Loucy (cell line): ENCODE results near the gene TEAD4.

Source experiments
- H2AFZ ChIP-seq: fragments of 200-600 bp; sonication (generic); 2 replicates; pipeline ENCODE4 v1.6.0; 2016; ENCODE audit warnings: antibody characterized with exemption, mild to moderate bottlenecking, low read length, moderate library complexity
- H3F3A ChIP-seq: fragments of 200-600 bp; 2 replicates; pipeline ENCODE4 v1.6.0; 2016; ENCODE audit warnings: antibody characterized with exemption, low read depth, mild to moderate bottlenecking
- H3K27me3 ChIP-seq: fragments of 200-600 bp; sonication (generic); 2 replicates; pipeline ENCODE4 v1.6.1; 2014; ENCODE audit warnings: low read length, mild to moderate bottlenecking; ENCODE audit not compliant: insufficient read depth, poor library complexity, severe bottlenecking
- H3K36me3 ChIP-seq: fragments of 200-600 bp; sonication (generic); 2 replicates; pipeline ENCODE4 v1.6.1; 2016; ENCODE audit warnings: low read length; ENCODE audit not compliant: insufficient read depth
- H3K4me1 ChIP-seq: fragments of 200-600 bp; sonication (generic); 2 replicates; pipeline ENCODE4 v1.5.1; 2014; ENCODE audit warnings: low read length, mild to moderate bottlenecking; ENCODE audit not compliant: insufficient read depth, poor library complexity, severe bottlenecking
- H3K4me2 ChIP-seq: fragments of 200-600 bp; sonication (generic); 2 replicates; pipeline ENCODE4 v1.6.0; 2014; ENCODE audit warnings: antibody characterized with exemption, low read length, low read depth, mild to moderate bottlenecking; ENCODE audit not compliant: poor library complexity, severe bottlenecking
- H3K4me3 ChIP-seq: fragments of 200-600 bp; sonication (generic); 2 replicates; pipeline ENCODE4 v1.5.1; 2014; ENCODE audit warnings: low read length, mild to moderate bottlenecking, mixed read lengths; ENCODE audit not compliant: poor library complexity, severe bottlenecking
- H3K79me2 ChIP-seq: fragments of 200-600 bp; sonication (generic); 2 replicates; pipeline ENCODE4 v1.6.1; 2014; ENCODE audit warnings: low read length; ENCODE audit not compliant: insufficient read depth
- H3K9ac ChIP-seq: fragments of 200-600 bp; sonication (generic); 2 replicates; pipeline ENCODE4 v1.6.0; 2014; ENCODE audit warnings: mild to moderate bottlenecking, low read depth, low read length, moderate library complexity; ENCODE audit not compliant: poor library complexity, severe bottlenecking
- H3K9me2 ChIP-seq: fragments of 200-600 bp; sonication (generic); replicated peaks from 2 replicates; pipeline ENCODE4 v1.6.1; 2016; ENCODE audit warnings: low read depth, low read length, mixed read lengths
- H3K9me3 ChIP-seq: fragments of 200-600 bp; sonication (generic); 2 replicates; pipeline ENCODE4 v1.6.1; 2014; ENCODE audit warnings: mild to moderate bottlenecking, antibody characterized with exemption, low read length, low read depth; ENCODE audit not compliant: insufficient read depth
- H4K20me1 ChIP-seq: fragments of 200-600 bp; sonication (generic); 2 replicates; pipeline ENCODE4 v1.6.0; 2014; ENCODE audit warnings: antibody characterized with exemption, low read length, mild to moderate bottlenecking; ENCODE audit not compliant: insufficient read depth, poor library complexity, severe bottlenecking
- EZH2phosphoT487 ChIP-seq: fragments of 200-600 bp; IDR thresholded peaks from 2 replicates; pipeline ENCODE4 v1.6.1; 2018; ENCODE audit warnings: antibody characterized with exemption, mild to moderate bottlenecking, moderate library complexity, borderline replicate concordance
- TF ChIP-seq, protein P1 (sequence below): fragments of 200-600 bp; sonication (generic); conservative IDR thresholded peaks from 2 replicates; pipeline ENCODE4 v1.5.1; 2014; ENCODE audit warnings: mild to moderate bottlenecking, antibody characterized with exemption, low read length

The TEAD4 gene

GRCh38 chr12:3009780-3010179 lies 50.6 kb downstream of the TEAD4 start:
- Histone ChIP-seq H3K9ac (no peak overlapping the region), H4K20me1 (no peaks in the 10 kb centered on the region), H3K9me2 (no peaks in the 10 kb centered on the region), H3K27me3 (no peaks in the 10 kb centered on the region), H3K36me3 (no peaks in the 10 kb centered on the region), H3K4me3 (no peak overlapping the region), H3K4me1 (no peaks in the 10 kb centered on the region), H3K4me2 (no peak overlapping the region), H2AFZ (no peak overlapping the region), H3K9me3 (no peaks in the 10 kb centered on the region), H3K79me2 (no peaks in the 10 kb centered on the region), H3F3A (no peaks in the 10 kb centered on the region)
- no peak for TF ChIP-seq EZH2phosphoT487
- TF ChIP-seq, protein P1, sequence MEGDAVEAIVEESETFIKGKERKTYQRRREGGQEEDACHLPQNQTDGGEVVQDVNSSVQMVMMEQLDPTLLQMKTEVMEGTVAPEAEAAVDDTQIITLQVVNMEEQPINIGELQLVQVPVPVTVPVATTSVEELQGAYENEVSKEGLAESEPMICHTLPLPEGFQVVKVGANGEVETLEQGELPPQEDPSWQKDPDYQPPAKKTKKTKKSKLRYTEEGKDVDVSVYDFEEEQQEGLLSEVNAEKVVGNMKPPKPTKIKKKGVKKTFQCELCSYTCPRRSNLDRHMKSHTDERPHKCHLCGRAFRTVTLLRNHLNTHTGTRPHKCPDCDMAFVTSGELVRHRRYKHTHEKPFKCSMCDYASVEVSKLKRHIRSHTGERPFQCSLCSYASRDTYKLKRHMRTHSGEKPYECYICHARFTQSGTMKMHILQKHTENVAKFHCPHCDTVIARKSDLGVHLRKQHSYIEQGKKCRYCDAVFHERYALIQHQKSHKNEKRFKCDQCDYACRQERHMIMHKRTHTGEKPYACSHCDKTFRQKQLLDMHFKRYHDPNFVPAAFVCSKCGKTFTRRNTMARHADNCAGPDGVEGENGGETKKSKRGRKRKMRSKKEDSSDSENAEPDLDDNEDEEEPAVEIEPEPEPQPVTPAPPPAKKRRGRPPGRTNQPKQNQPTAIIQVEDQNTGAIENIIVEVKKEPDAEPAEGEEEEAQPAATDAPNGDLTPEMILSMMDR: no peak

GRCh38 chr12:3010214-3010930 lies 51.2 kb downstream of the TEAD4 start:
- H3K27me3 ChIP-seq: no peaks in the 10 kb centered on the region
- no peaks in the 10 kb centered on the region for H3K4me1 ChIP-seq
- no peak overlapping the region for H3K4me2 ChIP-seq
- H3K9ac ChIP-seq: no peak overlapping the region
- no peaks in the 10 kb centered on the region for H3F3A ChIP-seq
- no peaks in the 10 kb centered on the region for H3K9me3 ChIP-seq
- no peaks in the 10 kb centered on the region for H3K9me2 ChIP-seq
- H3K36me3 ChIP-seq: no peaks in the 10 kb centered on the region
- no peak for TF ChIP-seq EZH2phosphoT487
- TF ChIP-seq, protein P1: no peak
- H4K20me1 ChIP-seq: no peaks in the 10 kb centered on the region
- H3K4me3 ChIP-seq: no peak overlapping the region
- no peak overlapping the region for H2AFZ ChIP-seq
- no peaks in the 10 kb centered on the region for H3K79me2 ChIP-seq

DNA sequence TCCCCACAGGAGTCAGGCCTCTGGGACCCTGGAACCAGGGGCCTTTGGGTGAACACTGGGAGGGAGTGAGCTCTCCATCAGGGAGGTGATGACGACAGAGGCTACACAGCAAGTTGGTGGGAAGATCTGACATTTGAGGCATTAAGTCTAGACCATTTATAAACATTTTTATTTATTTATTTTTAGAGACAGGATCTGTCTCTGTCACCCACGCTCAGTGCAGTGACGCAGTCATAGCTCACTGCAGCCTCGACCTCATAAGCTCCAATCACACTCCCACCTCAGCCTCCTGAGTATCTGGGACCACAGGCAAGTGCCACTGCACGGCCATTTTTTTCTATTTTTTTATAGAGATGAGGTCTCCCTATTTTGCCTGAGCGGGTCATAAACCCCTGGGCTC lies 53.6 kb downstream of the TEAD4 start:
- H3K36me3 ChIP-seq: no peaks in the 10 kb centered on the region

More for the DNA sequence above, 53.6 kb downstream of the TEAD4 start:
- H3K4me1 ChIP-seq: no peaks in the 10 kb centered on the region
- H3F3A ChIP-seq: no peaks in the 10 kb centered on the region
- TF ChIP-seq, protein P1: no peak
- TF ChIP-seq EZH2phosphoT487: no peak
- H3K79me2 ChIP-seq: no peaks in the 10 kb centered on the region
- no peak overlapping the region for H3K4me3 ChIP-seq
- H2AFZ ChIP-seq: no peak overlapping the region
- no peaks in the 10 kb centered on the region for H4K20me1 ChIP-seq
- no peaks in the 10 kb centered on the region for H3K9me3 ChIP-seq
- H3K4me2 ChIP-seq: no peak overlapping the region
- no peak overlapping the region for H3K9ac ChIP-seq
- H3K9me2 ChIP-seq: no peaks in the 10 kb centered on the region
- no peaks in the 10 kb centered on the region for H3K27me3 ChIP-seq
